Endothelial cell of umbilical vein (primary cell): ENCODE data around the gene PRAC2. TPM values are rescaled to one million over a fixed set of nuclear protein-coding genes. Genes with fewer than 3 reads are reported as not detected.

Experiments used
- BruUV-seq: library from RNA; stranded (reverse); fragments of 400-500 nt; replicated peaks from 2 replicates; lab custom pipeline; 2021; lab: Mats Ljungman, UMichigan
- CTCF ChIA-PET: fragments of 300-600, 350-600 bp; sonication (Branson Sonifier 250); formaldehyde crosslinking; loops from one replicate; lab custom pipeline; 2021; ENCODE audit warnings: antibody characterized with exemption, inconsistent platforms; lab: Charles Lee
- POLR2A ChIA-PET: fragments of 300-600, 350-600 bp; sonication (Branson Sonifier 250); formaldehyde crosslinking; loops from one replicate; lab custom pipeline; 2021; ENCODE audit warnings: antibody characterized with exemption, inconsistent platforms; lab: Charles Lee
- DNase-seq: peaks from one replicate; pipeline ENCODE4 v3.0.0-alpha.2; 2011; ENCODE audit warnings: low read depth, low spot score
- FAIRE-seq: peaks from 2 replicates; lab custom pipeline; 2011; peaks lifted over from hg19 to GRCh38; lab: Jason Lieb, UNC
- H2AFZ ChIP-seq: 2 replicates; pipeline ENCODE4 v1.6.0; 2012; ENCODE audit warnings: low read depth, low read length, control low read depth, inconsistent platforms
- H3K27ac ChIP-seq: 2 replicates; pipeline ENCODE4 v1.5.1; 2011; ENCODE audit warnings: low read depth, mild to moderate bottlenecking, control low read depth, low read length, moderate library complexity; ENCODE audit not compliant: insufficient read depth
- H3K27me3 ChIP-seq, 2 experiments: 2 replicates each; pipeline versions ENCODE4 v1.6.0 to v1.6.1; 2011; ENCODE audit warnings: low read length in 2 of 2, mixed read lengths in 1 of 2; ENCODE audit not compliant: control insufficient read depth in 2 of 2, insufficient read depth in 2 of 2
- H3K36me3 ChIP-seq, 2 experiments: 2 replicates in 1 of 2; 3 replicates in 1 of 2; pipeline ENCODE4 v1.5.1; 2011; ENCODE audit warnings: low read length in 2 of 2, mild to moderate bottlenecking in 1 of 2, moderate library complexity in 1 of 2; ENCODE audit not compliant: control insufficient read depth in 2 of 2, insufficient read depth in 2 of 2; ENCODE audit errors: extremely low read depth in 1 of 2
- H3K4me1 ChIP-seq: 3 replicates; pipeline ENCODE4 v1.5.1; 2011; ENCODE audit warnings: mild to moderate bottlenecking, low read length; ENCODE audit not compliant: control insufficient read depth, insufficient read depth; ENCODE audit errors: extremely low read depth
- H3K4me2 ChIP-seq: 2 replicates; pipeline ENCODE4 v1.6.1; 2011; ENCODE audit warnings: low read length, control low read depth, mixed read lengths; ENCODE audit not compliant: insufficient read depth
- H3K4me3 ChIP-seq, 3 experiments: fragments of 200-600 bp in 1 of 3; sonication (generic), shearing (Covaris generic) in 1 of 3; replicated peaks in 1 of 3; 2 replicates each; pipeline ENCODE4 v1.5.1; 2011 to 2016; ENCODE audit warnings: control low read depth in 3 of 3, low read length in 3 of 3, mild to moderate bottlenecking in 2 of 3, inconsistent platforms in 1 of 3, low read depth in 1 of 3, moderate library complexity in 1 of 3; ENCODE audit not compliant: insufficient read depth in 1 of 3
- H3K79me2 ChIP-seq: 2 replicates; pipeline ENCODE4 v1.6.0; 2012; ENCODE audit warnings: low read length, inconsistent platforms; ENCODE audit not compliant: control insufficient read depth, insufficient read depth
- H3K9ac ChIP-seq: replicated peaks from 2 replicates; pipeline ENCODE3; 2011; ENCODE audit warnings: low read length, control low read depth; ENCODE audit not compliant: insufficient read depth; ENCODE audit errors: extremely low read depth
- H3K9me1 ChIP-seq: replicated peaks from 3 replicates; pipeline ENCODE4 v1.6.0; 2011; ENCODE audit warnings: mild to moderate bottlenecking, low read length; ENCODE audit not compliant: control insufficient read depth, insufficient read depth; ENCODE audit errors: extremely low read depth
- H3K9me3 ChIP-seq: replicated peaks from 2 replicates; pipeline ENCODE4 v1.5.1; 2012; ENCODE audit warnings: low read length, inconsistent platforms; ENCODE audit not compliant: control insufficient read depth, insufficient read depth
- H4K20me1 ChIP-seq: replicated peaks from 2 replicates; pipeline ENCODE3; 2011; ENCODE audit warnings: mild to moderate bottlenecking, low read length; ENCODE audit not compliant: control insufficient read depth, insufficient read depth; ENCODE audit errors: extremely low read depth
- CTCF ChIP-seq, 2 donors: IDR thresholded peaks; 1 replicate in 1 of 2; 2 replicates in 1 of 2; pipeline ENCODE4 v1.5.1; 2011; ENCODE audit warnings: low read length in 2 of 2, mild to moderate bottlenecking in 2 of 2, moderate library complexity in 2 of 2, control low read depth in 1 of 2, inconsistent platforms in 1 of 2, low read depth in 1 of 2; ENCODE audit not compliant: insufficient read depth in 1 of 2; ENCODE audit errors: extremely low read depth in 1 of 2
- EZH2 ChIP-seq: IDR thresholded peaks from 2 replicates; pipeline ENCODE4 v1.6.1; 2012; ENCODE audit warnings: borderline replicate concordance, low read depth, mild to moderate bottlenecking, moderate library complexity, low read length, inconsistent platforms; ENCODE audit not compliant: severe bottlenecking
- FOS ChIP-seq: IDR thresholded peaks from 2 replicates; pipeline ENCODE4 v1.6.1; 2011; ENCODE audit warnings: mild to moderate bottlenecking, low read length, moderate library complexity, borderline replicate concordance; ENCODE audit not compliant: insufficient read depth
- GATA2 ChIP-seq: IDR thresholded peaks from 2 replicates; pipeline ENCODE4 v1.7.0; 2011; ENCODE audit warnings: low read depth, mild to moderate bottlenecking, moderate library complexity, mixed read lengths, low read length; ENCODE audit not compliant: insufficient read length, insufficient read depth
- JUN ChIP-seq: IDR thresholded peaks from 2 replicates; pipeline ENCODE4 v1.6.1; 2011; ENCODE audit warnings: borderline replicate concordance, low read depth; ENCODE audit not compliant: insufficient read length, insufficient read depth
- POLR2A ChIP-seq: IDR thresholded peaks from 2 replicates; pipeline ENCODE4 v1.6.1; 2012; ENCODE audit warnings: low read depth, mild to moderate bottlenecking, control low read depth, low read length
- dilution Hi-C: fragments of 300-500 bp; cut with MboI; formaldehyde crosslinking; loops from one replicate; pipeline ENCODE4 v1.15.0; 2019; ENCODE audit warnings: low sequenced_read_pairs; ENCODE audit not compliant: extremely low pct_ligation_motif_present
- intact Hi-C: fragments of 100-400 bp; cut with micrococcal nuclease; formaldehyde crosslinking; loops from one replicate; pipeline ENCODE4 v1.10.0; 2022
- polyA plus RNA-seq, 4 experiments: library from polyadenylated mRNA; depleted of rRNA in 3 of 4; stranded (reverse) in 3 of 4; unstranded in 1 of 4; fragments of >200 nt; gene quantifications; 2 replicates each; pipeline versions ENCODE4 v1.2.1 to v1.2.3, GENCODE V29; 2011 to 2012; ENCODE audit warnings: missing spikeins in 1 of 4
- total RNA-seq: library from RNA; stranded (reverse); gene quantifications from 2 replicates; pipeline ENCODE4 v1.2.3, GENCODE V29; 2021

The PRAC2 gene
- total and polyA plus RNA-seq, 2 donors (not counting 3 experiments of a cell fraction or from before 2014, with no cell fraction given): not detected

GRCh38 chr17:48726114-48726915 lies 3.3 kb downstream of the PRAC2 start:
- no peaks in the 10 kb centered on the region for H3K79me2 ChIP-seq
- H3K9ac ChIP-seq: no peak overlapping the region
- intact Hi-C loops: no loop called here
- DNase-seq (no peak), FAIRE-seq (no peak)
- POLR2A ChIA-PET: no interaction called here
- dilution Hi-C loops: no loop called here
- no peaks in the 10 kb centered on the region for H4K20me1 ChIP-seq
- no peak overlapping the region for H3K4me3 ChIP-seq
- H3K9me1 ChIP-seq: no peaks in the 10 kb centered on the region
- peaks cover 89 to 96% of the 10 kb centered on the region in 2 experiments for H3K27me3 ChIP-seq
- BruUV-seq: no TSS peak
- CTCF ChIA-PET: interaction anchor here (1.4 to 7.5 kb wide), 15 partner anchors 7 to 159 kb away, joined by 3 to 312 read pairs (median 25); no protein-coding TSS in a partner anchor
- no peak overlapping the region for H3K27ac ChIP-seq
- H3K36me3 ChIP-seq: no peaks in the 10 kb centered on the region
- no peak overlapping the region for H2AFZ ChIP-seq
- peaks cover 5% of the 10 kb centered on the region for H3K4me1 ChIP-seq
- no peak for TF ChIP-seq EZH2
- no peak overlapping the region for H3K4me2 ChIP-seq
- H3K9me3 ChIP-seq: no peaks in the 10 kb centered on the region

- ChIA-PET POLR2A (no interaction called here), CTCF (interaction anchor here (0.9 to 7.5 kb wide), 9 partner anchors 11 to 158 kb away, joined by 3 to 312 read pairs (median 39); no protein-coding TSS in a partner anchor)
- Histone ChIP-seq H3K4me2 (no peak overlapping the region), H3K9me1 (no peaks in the 10 kb centered on the region), H3K4me1 (peaks cover 5% of the 10 kb centered on the region), H4K20me1 (no peaks in the 10 kb centered on the region), H3K27ac (no peak overlapping the region), H3K36me3 (no peaks in the 10 kb centered on the region), H3K79me2 (no peaks in the 10 kb centered on the region), H2AFZ (no peak overlapping the region), H3K9ac (no peak overlapping the region), H3K4me3 (no peak overlapping the region), H3K27me3 (peaks cover 90 to 96% of the 10 kb centered on the region in 2 experiments), H3K9me3 (no peaks in the 10 kb centered on the region)
- dilution Hi-C loops (no loop called here), intact Hi-C loops (no loop called here)
- TF ChIP-seq GATA2 (no peak), CTCF (IDR thresholded peaks at IDR 0.05; ENCODE audit: extremely low read depth in 1 of 2, insufficient read depth in 1 of 2, low read depth in 1 of 2, low read length in 2 of 2) (no peak), JUN (no peak), FOS (no peak), EZH2 (peak; percentile 46), POLR2A (no peak)
- BruUV-seq: no TSS peak
- no peak for DNase-seq
- FAIRE-seq: no peak
Measured at GRCh38 chr17:48726916-48727286, 3.9 kb downstream of the PRAC2 start.
